SK-N-SH (cell line): ENCODE data around the gene THSD4.

Source experiments
- EZH2phosphoT487 ChIP-seq: fragments of 200-600 bp; sonication (generic); IDR thresholded peaks from 2 replicates; pipeline ENCODE4 v1.6.1; 2017; ENCODE audit warnings: low read depth, mixed run types, mild to moderate bottlenecking, antibody characterized with exemption, moderate library complexity, borderline replicate concordance
- GABPA ChIP-seq: IDR thresholded peaks from 2 replicates; pipeline ENCODE4 v1.4.0; 2012; ENCODE audit warnings: low read depth, mild to moderate bottlenecking
- MXI1 ChIP-seq: IDR thresholded peaks from 2 replicates; pipeline ENCODE4 v1.6.1; 2012; ENCODE audit warnings: mild to moderate bottlenecking, low read depth, low read length, improper control_type of control experiment
- PBX3 ChIP-seq: IDR thresholded peaks from 2 replicates; pipeline ENCODE4; 2012
- SMC3 ChIP-seq: IDR thresholded peaks from 2 replicates; pipeline ENCODE4 v1.6.1; 2012; ENCODE audit warnings: low read depth, low read length, improper control_type of control experiment
- TF ChIP-seq, protein P1 (sequence below): IDR thresholded peaks from 2 replicates; pipeline ENCODE4 v1.4.0; 2012; ENCODE audit warnings: low read depth
- TF ChIP-seq, protein P2 (sequence below): fragments of 150-350 bp; IDR thresholded peaks from 2 replicates; pipeline ENCODE4 v1.6.1; 2017; ENCODE audit warnings: antibody characterized with exemption, low read length, low read depth, borderline replicate concordance
- TF ChIP-seq, protein P3 (sequence below): IDR thresholded peaks from 2 replicates; pipeline ENCODE4 v1.4.0; 2012; ENCODE audit warnings: low read depth, borderline replicate concordance

- TF ChIP-seq, protein P1, sequence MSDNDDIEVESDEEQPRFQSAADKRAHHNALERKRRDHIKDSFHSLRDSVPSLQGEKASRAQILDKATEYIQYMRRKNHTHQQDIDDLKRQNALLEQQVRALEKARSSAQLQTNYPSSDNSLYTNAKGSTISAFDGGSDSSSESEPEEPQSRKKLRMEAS = no peak
- TF ChIP-seq MXI1 (no peak), EZH2phosphoT487 (no peak), PBX3 (no peak), GABPA (no peak), SMC3 (no peak)
- TF ChIP-seq, protein P2, sequence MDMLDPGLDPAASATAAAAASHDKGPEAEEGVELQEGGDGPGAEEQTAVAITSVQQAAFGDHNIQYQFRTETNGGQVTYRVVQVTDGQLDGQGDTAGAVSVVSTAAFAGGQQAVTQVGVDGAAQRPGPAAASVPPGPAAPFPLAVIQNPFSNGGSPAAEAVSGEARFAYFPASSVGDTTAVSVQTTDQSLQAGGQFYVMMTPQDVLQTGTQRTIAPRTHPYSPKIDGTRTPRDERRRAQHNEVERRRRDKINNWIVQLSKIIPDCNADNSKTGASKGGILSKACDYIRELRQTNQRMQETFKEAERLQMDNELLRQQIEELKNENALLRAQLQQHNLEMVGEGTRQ = no peak
- TF ChIP-seq, protein P3, sequence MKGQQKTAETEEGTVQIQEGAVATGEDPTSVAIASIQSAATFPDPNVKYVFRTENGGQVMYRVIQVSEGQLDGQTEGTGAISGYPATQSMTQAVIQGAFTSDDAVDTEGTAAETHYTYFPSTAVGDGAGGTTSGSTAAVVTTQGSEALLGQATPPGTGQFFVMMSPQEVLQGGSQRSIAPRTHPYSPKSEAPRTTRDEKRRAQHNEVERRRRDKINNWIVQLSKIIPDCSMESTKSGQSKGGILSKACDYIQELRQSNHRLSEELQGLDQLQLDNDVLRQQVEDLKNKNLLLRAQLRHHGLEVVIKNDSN = no peak
Measured at GRCh38 chr15:71199384-71200351, 84.4 kb downstream of the THSD4 start.
